ENCODE data around the gene CCNL2. TPM values are rescaled to one million over a fixed set of nuclear protein-coding genes. Genes with fewer than 3 reads are reported as not detected.
A peak's percentile ranks its signal among the peaks of the same experiment; 100 is the strongest.
"Not testable (repeated sequence)": the region's sequence is repeated elsewhere in the genome, so short reads cannot be mapped to it uniquely, and the experiment has no call there.

The CCNL2 gene
- total RNA-seq, 1 donor from 2014 or later = 144 TPM

- intact Hi-C loops (cut with micrococcal nuclease) = no loop called here
- Mint-ChIP-seq H3K4me1 (peaks cover 8% of the 10 kb centered on the region), H3K27ac (no peak overlapping the region), H3K9me3 (no peaks in the 10 kb centered on the region), H3K4me3 (no peak overlapping the region), H3K27me3 (no peaks in the 10 kb centered on the region), H3K36me3 (ENCODE audit: low read depth) (peaks cover 86% of the 10 kb centered on the region)
- DNase-seq = no peak
Measured at GRCh38 chr1:1391225-1391624, 7.9 kb downstream of the CCNL2 start.

GRCh38 chr1:1390675-1391074, 8.5 kb downstream of the CCNL2 start:
- Mint-ChIP-seq H3K27me3 (no peaks in the 10 kb centered on the region), H3K36me3 (ENCODE audit: low read depth) (peaks cover 91% of the 10 kb centered on the region), H3K4me3 (no peak overlapping the region), H3K27ac (no peak overlapping the region), H3K4me1 (peaks cover 6% of the 10 kb centered on the region), H3K9me3 (no peaks in the 10 kb centered on the region)
- no peak for DNase-seq
- intact Hi-C loops (cut with micrococcal nuclease) = no loop called here

GRCh38 chr1:1388078-1388472, 11.1 kb downstream of the CCNL2 start:
- H3K9me3 Mint-ChIP-seq = no peaks in the 10 kb centered on the region
- no peak overlapping the region for H3K27ac Mint-ChIP-seq
- H3K27me3 Mint-ChIP-seq = no peaks in the 10 kb centered on the region
- intact Hi-C loops (cut with micrococcal nuclease) = no loop called here
- peaks cover 67% of the 10 kb centered on the region for H3K36me3 Mint-ChIP-seq (ENCODE audit: low read depth)
- DNase-seq = no peak
- H3K4me1 Mint-ChIP-seq = peaks cover 2% of the 10 kb centered on the region
- H3K4me3 Mint-ChIP-seq = no peak overlapping the region

GRCh38 chr1:1387098-1388077, 11.7 kb downstream of the CCNL2 start:
- Mint-ChIP-seq H3K27me3 (no peaks in the 10 kb centered on the region), H3K4me3 (no peak overlapping the region), H3K9me3 (no peaks in the 10 kb centered on the region), H3K4me1 (peaks cover 1% of the 10 kb centered on the region), H3K27ac (no peak overlapping the region), H3K36me3 (ENCODE audit: low read depth) (peaks cover 60% of the 10 kb centered on the region)
- intact Hi-C loops (cut with micrococcal nuclease) = no loop called here
- DNase-seq = no peak

- Mint-ChIP-seq H3K36me3 (ENCODE audit: low read depth) (peaks cover 49% of the 10 kb centered on the region), H3K27ac (no peak overlapping the region), H3K27me3 (no peaks in the 10 kb centered on the region), H3K4me1 (no peaks in the 10 kb centered on the region), H3K4me3 (no peak overlapping the region), H3K9me3 (no peaks in the 10 kb centered on the region)
- intact Hi-C loops (cut with micrococcal nuclease) = no loop called here
- DNase-seq = no peak
Measured at GRCh38 chr1:1385931-1386330, 13.2 kb downstream of the CCNL2 start.

- H3K4me3 Mint-ChIP-seq; H3K4me1 Mint-ChIP-seq; intact Hi-C loops (cut with micrococcal nuclease); H3K9me3 Mint-ChIP-seq; H3K27me3 Mint-ChIP-seq; DNase-seq; H3K27ac Mint-ChIP-seq: not testable (repeated sequence)
- peaks cover 43% of the 10 kb centered on the region for H3K36me3 Mint-ChIP-seq (ENCODE audit: low read depth)
Measured at GRCh38 chr1:1385339-1385738, 13.8 kb downstream of the CCNL2 start.

GRCh38 chr1:1381294-1381693, 17.8 kb downstream of the CCNL2 start:
- no peaks in the 10 kb centered on the region for H3K27me3 Mint-ChIP-seq
- H3K4me3 Mint-ChIP-seq = no peak overlapping the region
- H3K9me3 Mint-ChIP-seq = no peaks in the 10 kb centered on the region
- peaks cover 2% of the 10 kb centered on the region for H3K4me1 Mint-ChIP-seq
- intact Hi-C loops (cut with micrococcal nuclease) = no loop called here
- H3K27ac Mint-ChIP-seq = no peak overlapping the region
- H3K36me3 Mint-ChIP-seq (ENCODE audit: low read depth) = peaks cover 8% of the 10 kb centered on the region
- DNase-seq = no peak

- peaks cover 2% of the 10 kb centered on the region for H3K4me1 Mint-ChIP-seq
- DNase-seq = no peak
- H3K36me3 Mint-ChIP-seq (ENCODE audit: low read depth) = peaks cover 4% of the 10 kb centered on the region
- H3K9me3 Mint-ChIP-seq = no peaks in the 10 kb centered on the region
- intact Hi-C loops (cut with micrococcal nuclease) = no loop called here
- H3K4me3 Mint-ChIP-seq = no peak overlapping the region
- no peaks in the 10 kb centered on the region for H3K27me3 Mint-ChIP-seq
- H3K27ac Mint-ChIP-seq = no peak overlapping the region
Measured at GRCh38 chr1:1380860-1381259, 18.3 kb downstream of the CCNL2 start.

GRCh38 chr1:1377540-1378205, 21.5 kb downstream of the CCNL2 start:
- Mint-ChIP-seq H3K4me3 (no peak overlapping the region), H3K36me3 (ENCODE audit: low read depth) (peaks cover 13% of the 10 kb centered on the region)

GRCh38 chr1:1376551-1377226, 22.4 kb downstream of the CCNL2 start:
- intact Hi-C loops (cut with micrococcal nuclease) = loop anchor here (10.0 kb wide), 1 partner anchor 128 kb away; no protein-coding TSS in a partner anchor
- Mint-ChIP-seq H3K4me3 (peak overlapping the region; percentile 87), H3K27ac (peak overlapping the region; percentile 95), H3K9me3 (no peaks in the 10 kb centered on the region), H3K27me3 (no peaks in the 10 kb centered on the region), H3K4me1 (peaks cover 15% of the 10 kb centered on the region), H3K36me3 (ENCODE audit: low read depth) (peaks cover 15% of the 10 kb centered on the region)
- DNase-seq = no peak

More at GRCh38 chr1:1377540-1378205, 21.5 kb downstream of the CCNL2 start:
- DNase-seq = no peak
- Mint-ChIP-seq H3K4me1 (peaks cover 13% of the 10 kb centered on the region), H3K9me3 (no peaks in the 10 kb centered on the region), H3K27ac (no peak overlapping the region), H3K27me3 (no peaks in the 10 kb centered on the region)
- intact Hi-C loops (cut with micrococcal nuclease) = loop anchor here (10.0 kb wide), 1 partner anchor 127 kb away; no protein-coding TSS in a partner anchor

GRCh38 chr1:1374929-1375662, 24.0 kb downstream of the CCNL2 start, which contains the start of gene AURKAIP1:
TSS of gene AURKAIP1 (minus strand) at chr1:1375207. CDS start at chr1:1374756, 451 bp downstream.
- intact Hi-C loops (cut with micrococcal nuclease) = loop anchor here (1.0 to 10.0 kb wide), 6 partner anchors 24 to 240 kb away; partner anchors contain the start of genes CCNL2, DVL1, MIB2 and MRPL20
- Mint-ChIP-seq H3K36me3 (ENCODE audit: low read depth) (peaks cover 15% of the 10 kb centered on the region), H3K4me3 (peak within 1 kb of the TSS; percentile 87), H3K4me1 (peaks cover 22% of the 10 kb centered on the region), H3K27me3 (no peaks in the 10 kb centered on the region), H3K27ac (peak within 1 kb of the TSS; percentile 95), H3K9me3 (no peaks in the 10 kb centered on the region)
- DNase-seq = peak; percentile 99

GRCh38 chr1:1374589-1374928, 24.6 kb downstream of the CCNL2 start:
- peaks cover 15% of the 10 kb centered on the region for H3K36me3 Mint-ChIP-seq (ENCODE audit: low read depth)
- peaks cover 22% of the 10 kb centered on the region for H3K4me1 Mint-ChIP-seq
- peak overlapping the region; percentile 72 for H3K27ac Mint-ChIP-seq
- DNase-seq = peak; percentile 75
- no peaks in the 10 kb centered on the region for H3K9me3 Mint-ChIP-seq
- intact Hi-C loops (cut with micrococcal nuclease) = loop anchor here (2.0 to 10.0 kb wide), 2 partner anchors 26 to 130 kb away; partner anchors contain the start of gene DVL1
- peak overlapping the region; percentile 87 for H3K4me3 Mint-ChIP-seq
- H3K27me3 Mint-ChIP-seq = no peaks in the 10 kb centered on the region
